GM12892 (cell line): ENCODE results near the gene SLC6A17.

Experiments used
- POLR2A ChIP-seq: IDR thresholded peaks from 2 replicates; pipeline ENCODE4 v1.6.1; 2011; ENCODE audit warnings: low read depth, low read length, control low read depth
- TAF1 ChIP-seq: IDR thresholded peaks from 2 replicates; pipeline ENCODE4 v1.6.1; 2011; ENCODE audit warnings: low read depth, mild to moderate bottlenecking, control low read depth, low read length, borderline replicate concordance

GRCh38 chr1:110230381-110231199, 80.3 kb downstream of the SLC6A17 start:
- TF ChIP-seq POLR2A (no peak), TAF1 (no peak)
